ENCODE data around the gene SLC2A4.
"Not testable (repeated sequence)": the region's sequence is repeated elsewhere in the genome, so short reads cannot be mapped to it uniquely, and the experiment has no call there.

The SLC2A4 gene

DNA sequence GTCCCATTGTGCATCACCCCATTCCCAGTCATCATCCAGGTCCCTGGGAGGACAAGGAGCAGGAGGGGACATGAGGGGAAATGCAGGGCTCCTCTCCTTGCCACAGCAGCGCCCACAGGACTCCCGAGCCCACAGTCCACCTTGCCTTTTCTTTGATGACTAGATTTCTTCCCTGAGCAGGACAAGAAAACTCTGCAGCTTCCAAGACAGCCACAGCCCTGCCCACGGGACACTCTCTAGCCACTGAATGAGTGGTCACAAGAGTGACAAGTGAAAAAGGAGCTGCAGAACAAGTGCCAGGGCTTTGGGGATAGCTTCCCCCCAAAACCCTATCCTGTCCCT lies 42.9 kb downstream of the SLC2A4 start:
- DNase-seq (ENCODE audit: low spot score) = no peak

DNA sequence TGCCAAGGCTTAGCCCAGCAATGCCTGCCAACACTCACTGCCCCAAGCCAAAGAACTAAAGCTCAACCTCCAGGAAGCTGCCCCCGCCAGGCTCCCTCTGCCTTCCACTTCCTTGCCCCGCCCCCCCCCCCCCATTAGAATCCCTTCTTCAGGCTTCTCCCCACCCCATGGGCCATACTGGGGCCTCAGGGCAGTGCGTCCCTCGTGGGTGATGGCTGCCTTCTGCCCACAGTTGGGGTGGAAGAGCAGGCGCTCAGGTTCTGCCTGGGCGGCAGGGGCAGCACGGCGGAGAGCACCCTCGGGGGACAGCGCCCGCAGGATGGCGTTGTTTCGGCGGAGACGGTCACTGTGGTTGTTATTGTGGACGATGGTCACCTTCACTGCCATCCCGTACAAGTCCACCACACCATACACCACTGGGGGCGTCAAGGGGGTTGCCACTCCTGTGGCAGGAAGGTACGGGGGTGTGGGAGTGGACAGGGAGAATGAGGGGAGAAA lies 43.6 kb downstream of the SLC2A4 start:
- DNase-seq (ENCODE audit: low spot score) = no peak

DNA sequence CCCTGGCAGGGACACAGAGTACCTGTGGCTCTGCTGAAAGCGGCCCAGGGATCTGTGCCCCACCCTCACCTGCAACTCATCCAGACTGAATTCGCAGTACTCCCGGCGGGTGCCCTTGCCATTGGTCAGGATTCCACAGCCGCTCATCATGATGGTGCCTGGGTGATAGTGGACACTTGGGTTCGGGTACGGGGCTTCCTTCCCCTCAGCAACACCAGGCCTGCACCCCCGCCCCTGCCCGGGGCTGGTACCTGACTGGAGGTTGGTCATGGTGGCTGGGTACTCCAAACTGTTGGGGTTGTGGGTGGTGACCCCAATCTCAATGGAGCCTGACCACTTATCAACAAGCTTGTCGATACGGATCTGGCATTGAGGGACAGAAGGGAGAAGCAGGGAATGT lies 44.7 kb downstream of the SLC2A4 start:
- no peak for DNase-seq (ENCODE audit: low spot score)

DNA sequence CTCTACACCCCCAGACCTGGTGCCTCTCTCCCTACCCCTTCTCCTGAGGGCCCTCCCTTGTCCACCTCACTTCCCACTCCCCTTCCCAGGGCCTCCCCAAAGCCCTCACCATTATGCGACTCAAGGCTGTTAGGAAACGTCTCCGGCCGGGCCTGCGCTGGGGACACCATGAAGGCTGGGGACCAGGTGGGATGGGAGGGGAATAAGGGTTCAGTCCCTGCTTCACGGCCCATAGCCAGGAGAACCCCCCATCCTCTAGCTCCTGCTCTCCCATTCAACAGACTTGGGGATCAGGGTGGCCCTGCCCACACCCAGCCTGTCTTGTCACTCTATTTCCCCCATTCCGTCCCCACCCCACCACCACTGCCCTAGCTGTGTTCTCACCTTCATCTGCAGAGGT lies 45.5 kb downstream of the SLC2A4 start:
- DNase-seq (ENCODE audit: low spot score) = no peak

DNA sequence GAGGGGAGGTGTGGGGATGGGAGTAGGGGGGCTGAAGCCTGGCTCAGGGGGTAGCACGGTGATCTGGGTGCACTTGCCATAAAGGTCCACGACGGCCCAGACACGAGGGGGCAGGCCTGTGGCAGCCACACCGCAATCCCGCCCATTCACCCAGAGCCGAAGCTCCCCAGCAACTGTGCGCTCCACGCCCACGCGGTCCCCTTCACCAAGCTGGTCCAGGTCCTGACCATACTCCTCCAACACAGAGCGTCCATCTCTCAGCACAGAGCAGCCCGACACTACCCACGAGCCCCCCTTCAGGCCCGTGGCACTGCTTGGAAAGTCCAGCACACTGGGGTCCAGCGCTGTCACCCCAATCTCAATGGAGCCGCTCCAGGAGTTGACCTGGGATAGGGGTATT lies 46.0 kb downstream of the SLC2A4 start:
- DNase-seq (ENCODE audit: low spot score) = no peak

DNA sequence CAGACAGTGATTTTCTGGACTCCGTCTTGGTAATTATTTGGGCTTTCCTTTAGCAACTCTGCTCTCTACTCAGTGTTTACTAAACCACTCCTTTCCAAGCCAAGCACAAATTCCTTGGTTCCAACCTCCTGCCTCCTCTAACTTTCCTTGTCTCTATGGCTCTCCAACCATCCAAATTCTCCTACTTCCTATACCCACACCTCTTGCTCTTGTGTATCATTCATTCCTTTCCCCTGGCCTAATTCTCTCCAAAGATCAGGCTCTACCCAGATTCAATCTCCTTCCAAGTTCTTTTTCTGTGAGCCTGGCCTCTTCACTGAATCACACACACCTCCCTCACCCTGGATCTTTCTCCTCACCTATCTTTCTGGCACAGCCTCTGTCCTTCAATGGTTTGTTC lies 46.5 kb downstream of the SLC2A4 start:
- no peak for DNase-seq (ENCODE audit: low spot score)

DNA sequence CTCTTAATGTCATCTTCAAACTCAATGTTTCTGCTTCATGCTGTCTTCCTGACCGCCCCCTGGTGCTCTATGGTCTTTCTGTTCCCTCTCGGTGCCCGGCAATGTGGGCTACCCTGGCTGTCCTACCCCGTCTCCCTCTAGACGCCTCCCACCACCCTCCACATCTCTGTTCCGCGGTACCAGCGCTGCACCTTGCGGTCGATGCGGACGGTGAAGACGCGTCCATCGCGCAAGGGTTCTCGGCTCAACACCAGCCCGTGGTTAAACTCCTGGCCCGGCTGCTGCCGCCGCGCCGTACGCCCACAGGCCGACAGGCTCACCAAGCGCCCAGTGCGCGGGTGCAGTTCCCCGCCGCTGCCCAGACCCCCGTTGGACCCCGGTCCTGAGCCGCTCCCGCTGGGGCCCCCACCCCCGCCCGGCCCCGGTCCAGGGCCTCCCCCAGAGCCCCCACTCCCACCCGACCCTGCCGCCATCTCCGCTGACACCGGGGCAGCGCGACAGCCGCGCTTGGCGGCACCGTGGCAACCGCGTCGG lies 47.4 kb downstream of the SLC2A4 start, which contains the start of gene NEURL4:
Gene NEURL4, minus strand, starts transcription at position 496 of the 534 bp plus-strand sequence. Its CDS starts 23 bp downstream, at position 473.
- no peak for DNase-seq (ENCODE audit: low spot score)

DNA sequence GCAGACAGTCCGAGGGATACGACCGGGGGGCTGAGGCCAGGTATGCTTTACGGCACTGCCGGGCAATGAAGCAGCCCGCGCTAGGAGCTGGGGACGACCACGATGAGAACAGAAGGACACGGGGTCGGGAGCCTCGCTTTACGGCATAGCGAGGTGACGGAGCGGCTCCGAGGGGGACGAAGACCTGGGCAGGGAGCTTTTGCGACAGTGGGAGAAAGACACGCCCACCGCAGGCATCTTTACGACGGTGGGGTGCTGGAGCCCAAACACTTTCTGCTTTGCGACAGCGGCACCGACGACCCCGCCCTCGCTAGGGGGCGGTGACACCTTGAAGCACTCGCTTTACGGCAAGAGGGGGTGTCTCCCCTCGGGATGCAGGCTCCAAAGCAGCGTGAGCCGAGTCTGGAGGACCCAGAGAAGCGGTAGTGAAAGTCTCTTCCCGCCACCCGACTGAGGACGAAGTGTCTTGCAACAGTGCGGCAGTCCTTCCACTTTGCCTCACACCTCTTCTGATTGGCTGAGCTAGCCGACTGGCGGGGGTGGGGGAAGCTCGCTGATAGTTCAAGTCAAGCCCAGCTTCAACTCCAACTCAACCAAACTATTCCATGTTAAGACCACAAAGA lies 48.0 kb downstream of the SLC2A4 start:
- DNase-seq (ENCODE audit: low spot score) = peak; percentile 98

DNA sequence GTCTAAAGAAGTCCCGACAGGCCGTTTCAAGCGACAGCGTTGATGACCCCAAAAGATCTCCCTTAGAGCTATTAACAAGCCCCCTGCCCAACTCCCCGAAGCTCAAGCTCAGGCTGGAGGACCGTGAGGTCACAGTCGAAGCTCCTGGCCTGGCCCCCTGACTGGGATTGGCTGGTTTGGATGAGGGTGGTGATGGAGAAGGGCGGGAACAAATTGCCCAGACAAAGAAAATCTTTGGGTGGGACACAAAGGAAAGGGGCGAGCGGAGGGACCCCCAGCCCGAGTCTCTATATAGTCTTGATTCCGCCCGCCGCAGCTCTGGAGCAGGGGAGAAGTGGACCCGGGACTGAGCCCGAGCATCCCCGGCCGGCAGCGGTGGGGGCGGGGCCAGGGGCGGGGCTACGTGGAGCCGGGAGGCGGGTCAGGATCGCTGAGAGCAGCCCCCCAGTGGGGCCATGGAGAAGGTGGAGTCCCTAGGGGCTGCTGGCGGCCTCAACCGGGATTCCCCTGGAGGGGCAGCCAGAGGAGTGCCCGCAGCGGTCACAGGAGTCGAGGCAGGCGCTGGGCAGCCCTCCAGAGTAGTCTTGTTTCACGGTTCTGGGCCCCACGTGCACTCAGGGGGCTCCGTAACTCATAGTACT lies 48.6 kb downstream of the SLC2A4 start:
- peak; percentile 86 for DNase-seq (ENCODE audit: low spot score)

DNA sequence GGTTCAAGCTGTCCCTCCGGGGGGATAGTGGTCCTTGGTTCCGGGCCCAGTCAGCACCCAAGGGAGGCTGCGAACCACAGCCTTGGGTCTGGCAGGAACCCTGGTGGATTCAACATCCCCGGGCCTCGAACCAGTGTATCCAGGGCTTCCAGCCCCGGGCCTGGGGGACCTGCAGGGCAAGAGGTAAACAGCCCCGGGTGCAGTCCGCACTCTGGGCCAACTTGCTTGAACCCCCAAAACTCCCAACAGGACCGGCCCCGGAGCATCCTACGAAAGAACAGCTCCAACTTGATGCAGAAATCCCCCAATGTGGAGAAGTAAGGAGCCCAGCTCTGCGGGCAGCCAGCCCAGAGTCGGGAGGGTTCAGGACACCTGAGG lies 49.1 kb downstream of the SLC2A4 start:
- no peak for DNase-seq (ENCODE audit: low spot score)

DNA sequence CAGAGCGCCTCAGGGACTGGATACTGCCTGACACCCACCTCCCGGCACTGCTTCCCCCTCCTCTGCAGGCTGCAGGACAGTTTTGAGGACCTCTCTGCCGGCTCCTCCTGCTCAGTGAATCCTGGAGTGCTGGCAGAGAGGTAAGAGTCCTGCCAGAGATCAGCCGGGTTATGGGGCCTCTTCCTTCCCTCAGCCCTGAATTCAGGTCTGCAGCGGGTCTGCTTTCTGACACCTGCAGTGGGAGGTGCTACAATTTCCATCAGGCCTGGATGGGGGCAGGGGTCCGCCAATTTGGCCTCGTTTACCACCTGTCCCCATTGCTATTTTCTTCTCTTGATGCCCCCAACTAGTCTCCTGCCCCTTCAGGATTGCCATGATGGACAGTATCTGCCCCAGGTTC lies 50.6 kb downstream of the SLC2A4 start:
- DNase-seq (ENCODE audit: low spot score) = no peak

DNA sequence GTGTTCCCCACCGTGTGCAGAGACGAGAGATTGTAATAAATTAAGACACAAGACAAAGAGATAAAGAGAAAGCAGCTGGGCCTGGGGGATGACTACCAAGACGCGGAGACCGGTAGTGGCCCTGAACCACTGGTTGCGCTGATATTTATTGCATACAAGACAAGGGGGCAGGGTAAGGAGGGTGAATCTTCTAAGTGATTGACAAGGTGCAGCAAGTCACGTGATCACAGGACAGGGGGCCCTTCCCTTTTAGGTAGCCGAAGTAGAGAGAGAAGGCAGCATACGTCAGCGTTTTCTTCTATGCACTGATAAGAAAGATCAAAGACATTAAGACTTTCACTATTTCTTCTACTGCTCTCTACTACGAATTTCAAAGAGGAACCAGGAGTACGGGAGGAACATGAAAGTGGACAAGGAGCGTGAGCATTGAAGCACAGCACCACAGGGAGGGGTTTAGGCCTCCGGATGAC lies 51.1 kb downstream of the SLC2A4 start:
- not testable (repeated sequence) for DNase-seq (ENCODE audit: low spot score)

DNA sequence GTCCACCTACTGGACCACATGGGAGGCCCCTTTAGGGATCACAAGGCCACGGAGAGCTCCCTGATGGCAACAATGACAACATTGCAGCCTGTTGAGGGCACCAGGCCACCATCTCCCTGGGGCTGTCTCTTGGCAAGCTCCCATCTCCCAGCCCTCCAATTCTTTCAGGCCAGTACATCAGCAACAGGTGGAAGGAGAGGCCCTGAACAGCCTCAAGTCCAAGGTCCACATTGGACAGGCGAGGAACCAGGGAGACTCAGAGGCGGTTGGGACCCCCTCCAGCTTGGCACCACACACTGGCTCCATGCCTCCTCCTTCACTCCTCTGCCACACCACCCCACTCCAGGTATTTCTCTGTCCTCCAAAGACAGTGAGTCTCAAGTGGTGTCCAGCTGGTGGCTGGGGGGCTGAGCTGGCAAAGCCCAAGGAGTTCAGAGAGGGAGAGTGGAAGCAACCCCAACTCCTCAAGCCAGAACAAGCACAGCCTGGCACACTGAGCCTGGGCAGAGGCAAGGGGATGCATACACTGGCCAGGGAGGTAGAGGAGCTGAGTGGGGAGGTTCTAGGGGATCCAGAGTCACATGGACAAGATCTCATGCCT lies 53.5 kb downstream of the SLC2A4 start:
- DNase-seq (ENCODE audit: low spot score) = no peak

DNA sequence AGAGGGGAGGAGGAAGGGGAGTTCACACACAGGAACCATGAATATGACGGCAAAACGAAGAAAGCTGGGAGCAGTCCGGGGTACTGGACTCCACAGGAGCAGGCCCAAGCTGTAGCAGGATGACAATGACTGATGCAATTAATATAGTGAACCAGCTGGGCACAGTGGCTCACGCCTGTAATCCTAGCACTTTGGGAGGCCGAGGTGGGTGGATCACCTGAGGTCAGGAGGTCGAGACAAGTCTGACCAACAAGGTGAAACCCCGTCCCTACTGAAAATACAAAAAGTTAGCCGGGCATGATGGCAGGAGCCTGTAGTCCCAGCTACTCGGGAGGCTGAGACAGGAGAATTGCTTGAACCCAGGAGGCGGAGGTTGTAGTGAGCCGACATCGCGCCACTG lies 54.2 kb downstream of the SLC2A4 start:
- not testable (repeated sequence) for DNase-seq (ENCODE audit: low spot score)

DNA sequence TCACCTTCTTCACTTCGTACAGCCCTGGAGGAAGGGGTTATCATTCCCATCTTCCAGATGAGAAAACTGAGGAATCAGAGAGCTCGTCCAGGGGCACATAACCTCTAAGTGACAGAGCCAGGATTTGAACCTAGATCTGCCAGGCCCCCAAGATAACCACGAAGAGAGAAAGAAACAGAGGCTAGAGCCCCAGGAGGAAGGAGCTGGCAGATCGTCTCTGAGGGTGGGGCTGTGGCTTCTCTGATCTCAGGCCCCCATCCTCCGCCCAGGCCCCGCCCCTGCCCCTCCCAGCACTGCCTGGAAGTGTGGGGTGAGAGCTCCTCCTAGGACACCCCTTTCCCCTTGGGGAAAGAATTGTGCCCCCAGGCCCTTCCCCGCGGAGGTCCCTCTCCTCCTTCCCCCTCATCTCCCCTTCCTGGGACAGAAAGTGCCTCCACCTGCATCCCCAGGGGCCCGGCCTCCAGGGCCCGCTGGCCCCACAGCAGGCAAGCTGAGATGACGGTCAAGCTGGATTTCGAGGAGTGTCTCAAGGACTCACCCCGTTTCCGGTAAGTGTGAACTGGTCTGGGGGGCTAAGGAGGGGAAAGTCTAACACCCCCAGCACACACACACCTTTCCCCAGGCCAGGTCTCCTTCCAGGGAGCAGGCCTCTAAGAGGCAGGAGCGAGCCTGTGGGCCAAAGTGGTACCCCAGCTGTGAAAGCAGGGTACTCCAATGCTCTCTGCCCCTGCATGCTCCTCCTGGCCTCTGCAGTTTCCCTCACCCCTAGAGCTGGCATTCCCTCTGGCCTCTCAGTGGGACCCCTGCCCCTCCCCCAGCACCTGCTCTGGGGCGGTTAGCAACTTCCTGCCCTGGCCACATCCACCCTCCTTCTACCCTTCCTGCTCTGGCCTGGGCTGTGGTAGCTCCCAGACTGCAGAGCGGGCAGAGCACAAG lies 55.0 kb downstream of the SLC2A4 start, which contains the start of gene ACAP1:
Gene ACAP1, plus strand, starts transcription at position 290 of the 936 bp plus-strand sequence. Its CDS starts 206 bp downstream, at position 496.
- DNase-seq (ENCODE audit: low spot score) = no peak

DNA sequence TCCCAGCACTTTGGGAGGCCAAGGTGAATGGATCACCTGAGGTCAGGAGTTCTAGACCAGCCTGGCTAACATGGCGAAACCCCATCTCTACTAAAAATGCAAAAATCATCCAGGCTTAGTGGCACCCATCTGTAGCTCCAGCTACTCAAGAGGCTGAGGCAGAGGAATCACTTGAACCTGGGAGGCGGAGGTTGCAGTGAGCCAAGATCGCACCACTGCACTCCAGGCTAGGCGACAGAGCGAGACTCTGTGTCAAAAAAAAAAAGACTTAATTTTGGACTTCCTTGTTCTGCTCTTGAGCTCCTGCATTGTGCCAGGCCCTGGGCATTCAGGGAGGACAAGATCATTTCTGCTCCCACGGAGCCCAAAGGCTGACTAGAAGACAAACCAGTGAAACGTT lies 56.1 kb downstream of the SLC2A4 start:
- DNase-seq (ENCODE audit: low spot score) = not testable (repeated sequence)

Measured in left forelimb (tissue), 1 donor.